ENCODE results near the gene ME3.

The ME3 gene

GRCh38 chr11:86511086-86511551 is 161.3 kb downstream of the ME3 start:
- Histone ChIP-seq H3K27me3 (replicated peaks; ENCODE audit: insufficient read depth, low read length) (no peaks in the 10 kb centered on the region), H4K20me1 (ENCODE audit: insufficient read depth, low read length) (no peaks in the 10 kb centered on the region), H3K9ac (ENCODE audit: low read length) (no peak overlapping the region), H3F3A (ENCODE audit: insufficient read depth, low read length) (no peaks in the 10 kb centered on the region), H3K27ac (ENCODE audit: low read length) (no peak overlapping the region), H3K4me2 (ENCODE audit: low read depth, low read length) (no peak overlapping the region), H3K9me2 (replicated peaks; ENCODE audit: insufficient read depth, low read length) (no peaks in the 10 kb centered on the region), H3K36me3 (replicated peaks; ENCODE audit: insufficient read depth, low read length) (no peaks in the 10 kb centered on the region), H2AFZ (ENCODE audit: low read length) (no peak overlapping the region), H3K9me3 (replicated peaks; ENCODE audit: insufficient read depth, low read length) (no peaks in the 10 kb centered on the region), H3K4me1 (ENCODE audit: low read length) (no peaks in the 10 kb centered on the region), H3K4me3 (ENCODE audit: low read length) (no peak overlapping the region), H3K79me2 (ENCODE audit: low read length) (no peaks in the 10 kb centered on the region)
- no peak for TF ChIP-seq EZH2phosphoT487 (IDR thresholded peaks at IDR 0.05; ENCODE audit: low read length)
- no peak for TF ChIP-seq EZH2 (optimal IDR thresholded peaks at IDR 0.05; ENCODE audit: low read depth, low read length)
- TF ChIP-seq, protein P1, sequence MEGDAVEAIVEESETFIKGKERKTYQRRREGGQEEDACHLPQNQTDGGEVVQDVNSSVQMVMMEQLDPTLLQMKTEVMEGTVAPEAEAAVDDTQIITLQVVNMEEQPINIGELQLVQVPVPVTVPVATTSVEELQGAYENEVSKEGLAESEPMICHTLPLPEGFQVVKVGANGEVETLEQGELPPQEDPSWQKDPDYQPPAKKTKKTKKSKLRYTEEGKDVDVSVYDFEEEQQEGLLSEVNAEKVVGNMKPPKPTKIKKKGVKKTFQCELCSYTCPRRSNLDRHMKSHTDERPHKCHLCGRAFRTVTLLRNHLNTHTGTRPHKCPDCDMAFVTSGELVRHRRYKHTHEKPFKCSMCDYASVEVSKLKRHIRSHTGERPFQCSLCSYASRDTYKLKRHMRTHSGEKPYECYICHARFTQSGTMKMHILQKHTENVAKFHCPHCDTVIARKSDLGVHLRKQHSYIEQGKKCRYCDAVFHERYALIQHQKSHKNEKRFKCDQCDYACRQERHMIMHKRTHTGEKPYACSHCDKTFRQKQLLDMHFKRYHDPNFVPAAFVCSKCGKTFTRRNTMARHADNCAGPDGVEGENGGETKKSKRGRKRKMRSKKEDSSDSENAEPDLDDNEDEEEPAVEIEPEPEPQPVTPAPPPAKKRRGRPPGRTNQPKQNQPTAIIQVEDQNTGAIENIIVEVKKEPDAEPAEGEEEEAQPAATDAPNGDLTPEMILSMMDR (IDR thresholded peaks at IDR 0.05; ENCODE audit: low read length), result no peak
- DNase-seq, result no peak

DNA sequence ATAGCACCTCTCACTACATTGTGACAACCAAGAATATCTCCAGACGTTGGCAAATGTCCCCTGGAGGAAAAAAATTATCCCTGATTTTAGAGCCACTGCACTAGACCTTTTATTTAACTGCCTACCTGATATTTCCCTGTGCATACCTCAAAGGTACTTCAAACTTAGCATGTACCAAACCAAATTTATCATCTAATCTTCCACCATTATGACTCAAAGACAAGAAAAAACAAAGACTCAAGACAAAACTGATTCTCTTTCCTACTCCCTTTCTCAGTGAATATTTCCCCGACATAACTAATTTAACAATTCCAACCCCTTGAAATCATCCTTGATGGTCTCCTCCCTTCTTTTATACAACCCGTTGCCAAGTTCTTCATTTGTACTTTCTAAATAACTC is 161.7 kb downstream of the ME3 start:
- DNase-seq, result no peak
- no peaks in the 10 kb centered on the region for H3K9me2 ChIP-seq (replicated peaks; ENCODE audit: insufficient read depth, low read length)
- no peaks in the 10 kb centered on the region for H3K9me3 ChIP-seq (replicated peaks; ENCODE audit: insufficient read depth, low read length)
- H3K27ac ChIP-seq (ENCODE audit: low read length), result no peak overlapping the region
- H3K4me2 ChIP-seq (ENCODE audit: low read depth, low read length), result no peak overlapping the region
- H4K20me1 ChIP-seq (ENCODE audit: insufficient read depth, low read length), result no peaks in the 10 kb centered on the region
- H3K79me2 ChIP-seq (ENCODE audit: low read length), result no peaks in the 10 kb centered on the region
- H2AFZ ChIP-seq (ENCODE audit: low read length), result no peak overlapping the region
- no peak overlapping the region for H3K4me3 ChIP-seq (ENCODE audit: low read length)
- H3K36me3 ChIP-seq (replicated peaks; ENCODE audit: insufficient read depth, low read length), result no peaks in the 10 kb centered on the region
- H3K9ac ChIP-seq (ENCODE audit: low read length), result no peak overlapping the region
- H3F3A ChIP-seq (ENCODE audit: insufficient read depth, low read length), result no peaks in the 10 kb centered on the region
- TF ChIP-seq, protein P1 (IDR thresholded peaks at IDR 0.05; ENCODE audit: low read length), result no peak
- TF ChIP-seq EZH2phosphoT487 (IDR thresholded peaks at IDR 0.05; ENCODE audit: low read length) (no peak), EZH2 (optimal IDR thresholded peaks at IDR 0.05; ENCODE audit: low read depth, low read length) (no peak)
- no peaks in the 10 kb centered on the region for H3K27me3 ChIP-seq (replicated peaks; ENCODE audit: insufficient read depth, low read length)
- no peaks in the 10 kb centered on the region for H3K4me1 ChIP-seq (ENCODE audit: low read length)

GRCh38 chr11:86510097-86510496 is 162.3 kb downstream of the ME3 start:
- H3K79me2 ChIP-seq (ENCODE audit: low read length), result no peaks in the 10 kb centered on the region
- TF ChIP-seq, protein P1 (IDR thresholded peaks at IDR 0.05; ENCODE audit: low read length), result no peak
- TF ChIP-seq EZH2 (optimal IDR thresholded peaks at IDR 0.05; ENCODE audit: low read depth, low read length), result no peak
- TF ChIP-seq EZH2phosphoT487 (IDR thresholded peaks at IDR 0.05; ENCODE audit: low read length), result no peak
- H3K27ac ChIP-seq (ENCODE audit: low read length), result no peak overlapping the region
- no peaks in the 10 kb centered on the region for H3K27me3 ChIP-seq (replicated peaks; ENCODE audit: insufficient read depth, low read length)
- no peak overlapping the region for H3K4me3 ChIP-seq (ENCODE audit: low read length)
- no peak overlapping the region for H2AFZ ChIP-seq (ENCODE audit: low read length)
- no peaks in the 10 kb centered on the region for H3K9me2 ChIP-seq (replicated peaks; ENCODE audit: insufficient read depth, low read length)
- H3K4me2 ChIP-seq (ENCODE audit: low read depth, low read length), result no peak overlapping the region
- H3K36me3 ChIP-seq (replicated peaks; ENCODE audit: insufficient read depth, low read length), result no peaks in the 10 kb centered on the region
- no peaks in the 10 kb centered on the region for H3K4me1 ChIP-seq (ENCODE audit: low read length)
- H3F3A ChIP-seq (ENCODE audit: insufficient read depth, low read length), result no peaks in the 10 kb centered on the region
- H3K9ac ChIP-seq (ENCODE audit: low read length), result no peak overlapping the region
- H4K20me1 ChIP-seq (ENCODE audit: insufficient read depth, low read length), result no peaks in the 10 kb centered on the region
- no peak for DNase-seq
- no peaks in the 10 kb centered on the region for H3K9me3 ChIP-seq (replicated peaks; ENCODE audit: insufficient read depth, low read length)

Data from MM.1S (cell line).